Right lobe of liver (tissue), 6 donors: ENCODE results near the gene RFX4. TPM values are rescaled to one million over a fixed set of nuclear protein-coding genes. Genes with fewer than 3 reads are reported as not detected.

Experiments used
- ATAC-seq, 4 donors: fragments of 200-7000 bp; cut with Tn5 transposase; one replicate each; pipeline ENCODE4 v1.9.1; 2020; ENCODE audit warnings: mild to moderate bottlenecking in 4 of 4, moderate library complexity in 4 of 4
- DNase-seq, 3 donors: peaks; one replicate each; pipeline ENCODE4 v3.0.0-alpha.2; 2020
- H3K27ac ChIP-seq, 3 donors: fragments of 200-600 bp; one replicate each; pipeline ENCODE4 v1.8.0; 2022
- H3K27me3 ChIP-seq, 2 donors: fragments of 200-600 bp; one replicate each; pipeline ENCODE4 v1.8.0; 2022
- H3K36me3 ChIP-seq, 4 donors: fragments of 200-600 bp; sonication (generic) in 1 of 4; one replicate each; pipeline versions ENCODE4 v1.5.1 to v1.8.0; 2017 to 2022; ENCODE audit warnings: control low read depth in 1 of 4
- H3K4me1 ChIP-seq, 4 donors: fragments of 200-600 bp; sonication (generic) in 1 of 4; one replicate each; pipeline versions ENCODE4 v1.5.1 to v1.8.0; 2017 to 2022; ENCODE audit warnings: control low read depth in 1 of 4
- H3K4me3 ChIP-seq, 3 donors: fragments of 200-600 bp; one replicate each; pipeline ENCODE4 v1.8.0; 2022
- H3K9me3 ChIP-seq, 4 donors: fragments of 200-600 bp; sonication (generic) in 1 of 4; one replicate each; pipeline versions ENCODE4 v1.5.1 to v1.8.0; 2017 to 2022; ENCODE audit warnings: control low read depth in 1 of 4
- POLR2A ChIP-seq: fragments of 450-650 bp; IDR thresholded peaks from one replicate; pipeline ENCODE4 v1.6.1; 2017; ENCODE audit warnings: antibody characterized with exemption, mild to moderate bottlenecking
- WGBS: methylation state at CpG from one replicate; pipeline ENCODE4 v1.1.6; 2018; ENCODE audit warnings: low coverage, low lambda C conversion rate; ENCODE audit not compliant: insufficient coverage; ENCODE audit errors: missing lambda C conversion rate; 5-methylcytosine and 5-hydroxymethylcytosine counted together
- intact Hi-C, 2 donors: fragments of 100-400 bp; cut with DNase I; formaldehyde crosslinking; loops; one replicate each; pipeline versions ENCODE4 v1.11.2 to v1.14.1; 2022
- total RNA-seq, 6 experiments: library from RNA; depleted of rRNA in 2 of 6; stranded (reverse); fragments of >200 nt in 2 of 6; fragmentation: NEBNext Ultra II Directional in 3 of 6; extraction: Animal tissue kit (Norgen Biotek cat#: 25700) in 3 of 6; gene quantifications; one replicate each; pipeline versions ENCODE4 v1.1.0 to v1.2.4, GENCODE V29; 2016 to 2023
- TF ChIP-seq, protein P1 (sequence below), 4 donors: fragments of 200-600 bp in 3 of 4; fragments of 450-650 bp in 1 of 4; IDR thresholded peaks; one replicate each; pipeline versions ENCODE4 v1.5.1 to v1.8.0; 2016 to 2022; ENCODE audit warnings: antibody characterized with exemption in 4 of 4, mild to moderate bottlenecking in 2 of 4
- donor health status: DM: no; HTN: yes; CAD: no.
- donor health status: DM: no; HTN: no; CAD: no.
- donor health status: DM: no; HTN: no; CAD: no.
- donor health status: DM: no; HTN: yes; CAD: no.
- donor health status: DM: no; HTN: yes; CAD: no.

The RFX4 gene
- total RNA-seq, 6 experiments from 2014 or later: not detected

DNA sequence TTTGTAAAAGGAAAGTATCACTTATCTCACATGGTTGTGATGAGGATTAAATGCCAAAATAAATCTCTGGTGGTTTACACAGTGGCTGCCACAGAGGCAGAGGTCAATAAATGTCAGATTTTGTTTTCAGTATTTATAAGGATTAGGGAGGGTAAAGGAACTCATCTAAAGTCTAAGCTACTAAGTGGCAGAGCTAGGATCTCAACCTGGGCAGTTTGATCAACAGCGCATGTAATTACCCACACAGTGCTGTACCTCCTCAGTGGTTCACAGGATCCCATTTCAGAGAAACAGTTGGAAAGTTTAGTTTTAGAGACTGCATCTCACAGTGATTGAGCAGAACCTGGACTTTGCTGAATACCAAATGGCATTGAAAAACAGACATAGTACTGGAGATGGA, 146.8 kb downstream of the RFX4 start:
- Histone ChIP-seq H3K9me3 (no peaks in the 10 kb centered on the region), H3K4me1 (no peaks in the 10 kb centered on the region), H3K4me3 (no peak overlapping the region), H3K27me3 (no peaks in the 10 kb centered on the region), H3K36me3 (no peaks in the 10 kb centered on the region), H3K27ac (no peak overlapping the region)
- ATAC-seq (peak in 1 of 4 donors; percentile 65), DNase-seq (no peak)
- TF ChIP-seq POLR2A: no peak
- TF ChIP-seq, protein P1, sequence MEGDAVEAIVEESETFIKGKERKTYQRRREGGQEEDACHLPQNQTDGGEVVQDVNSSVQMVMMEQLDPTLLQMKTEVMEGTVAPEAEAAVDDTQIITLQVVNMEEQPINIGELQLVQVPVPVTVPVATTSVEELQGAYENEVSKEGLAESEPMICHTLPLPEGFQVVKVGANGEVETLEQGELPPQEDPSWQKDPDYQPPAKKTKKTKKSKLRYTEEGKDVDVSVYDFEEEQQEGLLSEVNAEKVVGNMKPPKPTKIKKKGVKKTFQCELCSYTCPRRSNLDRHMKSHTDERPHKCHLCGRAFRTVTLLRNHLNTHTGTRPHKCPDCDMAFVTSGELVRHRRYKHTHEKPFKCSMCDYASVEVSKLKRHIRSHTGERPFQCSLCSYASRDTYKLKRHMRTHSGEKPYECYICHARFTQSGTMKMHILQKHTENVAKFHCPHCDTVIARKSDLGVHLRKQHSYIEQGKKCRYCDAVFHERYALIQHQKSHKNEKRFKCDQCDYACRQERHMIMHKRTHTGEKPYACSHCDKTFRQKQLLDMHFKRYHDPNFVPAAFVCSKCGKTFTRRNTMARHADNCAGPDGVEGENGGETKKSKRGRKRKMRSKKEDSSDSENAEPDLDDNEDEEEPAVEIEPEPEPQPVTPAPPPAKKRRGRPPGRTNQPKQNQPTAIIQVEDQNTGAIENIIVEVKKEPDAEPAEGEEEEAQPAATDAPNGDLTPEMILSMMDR (IDR thresholded peaks at IDR 0.05): no peak
- whole genome bisulfite sequencing: 100% methylated on average over 1 of the region's 1 CpG
- intact Hi-C loops: no loop called here

DNA sequence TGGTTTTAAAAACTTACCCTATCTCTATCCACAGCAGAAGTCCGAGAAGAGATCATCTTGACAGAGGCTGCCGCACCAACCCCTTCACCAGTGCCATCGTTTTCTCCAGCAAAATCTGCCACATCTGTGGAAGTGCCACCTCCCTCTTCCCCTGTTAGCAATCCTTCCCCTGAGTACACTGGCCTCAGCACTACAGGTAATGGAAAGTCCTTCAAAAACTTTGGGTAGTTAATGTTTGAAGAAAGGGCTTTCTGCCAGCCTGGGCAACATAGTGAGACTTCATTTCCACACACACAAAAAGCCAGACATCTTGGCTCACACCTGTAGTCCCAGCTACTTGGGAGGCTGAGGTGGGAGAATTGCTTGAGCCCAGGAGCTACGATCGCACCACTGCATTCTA, 150.1 kb downstream of the RFX4 start:
- H3K36me3 ChIP-seq: no peaks in the 10 kb centered on the region
- H3K27me3 ChIP-seq: no peaks in the 10 kb centered on the region
- ATAC-seq (no peak), DNase-seq (no peak)
- intact Hi-C loops: no loop called here
- no peak overlapping the region for H3K4me3 ChIP-seq
- TF ChIP-seq, protein P1 (IDR thresholded peaks at IDR 0.05): no peak
- TF ChIP-seq POLR2A: no peak
- H3K4me1 ChIP-seq: no peaks in the 10 kb centered on the region
- H3K27ac ChIP-seq: no peak overlapping the region
- H3K9me3 ChIP-seq: no peaks in the 10 kb centered on the region
- WGBS: 83% methylated on average over 4 of the region's 5 CpGs

DNA sequence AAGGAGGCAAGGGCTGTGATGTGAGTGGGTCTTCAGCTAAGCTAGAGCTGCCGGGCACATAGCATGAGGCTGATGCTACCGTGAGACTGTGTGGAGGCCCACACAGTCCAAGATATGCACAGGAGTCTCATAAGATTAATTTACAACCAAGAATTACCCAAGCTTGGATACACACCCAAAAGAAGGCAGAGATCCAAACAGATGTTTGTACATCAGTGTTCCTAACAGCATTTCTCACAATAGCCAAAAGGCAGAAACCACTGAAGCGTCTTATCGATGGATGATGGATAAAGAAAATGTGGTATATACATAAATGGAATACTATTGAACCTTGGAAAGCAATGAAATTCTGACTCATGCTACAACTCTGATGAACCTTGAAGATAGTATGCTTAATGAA, 150.9 kb downstream of the RFX4 start:
- 90% methylated on average over 2 of the region's 4 CpGs for WGBS
- Histone ChIP-seq H3K36me3 (no peaks in the 10 kb centered on the region), H3K27me3 (no peaks in the 10 kb centered on the region), H3K4me1 (no peaks in the 10 kb centered on the region), H3K27ac (no peak overlapping the region), H3K9me3 (no peaks in the 10 kb centered on the region), H3K4me3 (no peak overlapping the region)
- intact Hi-C loops: no loop called here
- TF ChIP-seq, protein P1 (IDR thresholded peaks at IDR 0.05): no peak
- TF ChIP-seq POLR2A: no peak
- DNase-seq (no peak), ATAC-seq (no peak)

DNA sequence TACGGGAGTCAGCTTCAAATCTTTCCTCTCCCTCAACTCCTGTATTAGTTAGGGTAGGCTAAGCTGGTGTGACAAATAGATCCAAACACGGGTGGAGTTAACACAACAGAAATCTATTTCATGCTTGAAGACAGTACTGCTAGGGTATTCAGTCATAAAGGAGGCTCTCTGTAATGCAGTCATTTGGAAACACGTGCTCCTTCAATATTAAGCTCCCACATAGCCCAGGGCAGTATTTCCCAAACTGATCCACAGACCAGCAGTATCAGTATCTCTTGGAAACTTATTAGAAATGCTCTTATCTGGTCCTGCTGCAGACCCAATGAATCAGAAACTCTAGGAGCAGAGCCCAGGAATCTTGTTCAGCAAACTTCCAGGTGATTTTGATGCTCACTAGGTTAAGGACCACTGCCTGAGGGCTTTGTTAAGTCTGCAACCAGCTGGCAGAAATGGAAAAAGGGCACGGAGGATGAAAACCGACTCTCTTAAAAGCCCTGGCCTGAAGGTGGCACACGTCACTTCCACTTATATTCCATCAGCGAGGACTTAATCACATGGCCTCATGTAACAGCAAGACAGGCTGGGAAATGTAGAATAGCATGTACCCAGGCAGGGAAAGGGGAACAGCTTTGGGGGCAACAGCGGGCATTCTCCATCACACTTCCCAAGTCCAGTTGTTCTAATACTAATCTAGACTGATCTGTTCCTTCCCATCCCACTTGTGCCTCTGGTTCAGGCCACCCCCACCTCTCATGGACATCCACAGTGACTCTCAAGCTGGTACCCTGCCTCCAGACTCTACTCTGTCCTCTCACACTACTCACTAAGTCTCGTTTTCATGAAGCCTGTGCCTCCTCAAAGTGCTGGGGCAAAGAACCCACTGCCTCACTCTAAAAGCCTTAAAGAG, 153.5 kb downstream of the RFX4 start:
- H3K4me1 ChIP-seq: no peaks in the 10 kb centered on the region
- no peak overlapping the region for H3K27ac ChIP-seq
- H3K27me3 ChIP-seq: no peaks in the 10 kb centered on the region
- TF ChIP-seq POLR2A: no peak
- TF ChIP-seq, protein P1 (IDR thresholded peaks at IDR 0.05): no peak
- DNase-seq (no peak), ATAC-seq (peak; percentile 41 to 61 (median 58))
- 49% methylated on average over 7 of the region's 9 CpGs for WGBS
- intact Hi-C loops: no loop called here
- no peaks in the 10 kb centered on the region for H3K9me3 ChIP-seq
- H3K4me3 ChIP-seq: no peak overlapping the region
- no peaks in the 10 kb centered on the region for H3K36me3 ChIP-seq
